Activated T-cell treated with anti-CD3 and anti-CD28 coated beads for 24 hours (primary cell): ENCODE results near the gene MRPL37.
"Not testable (repeated sequence)": the region's sequence is repeated elsewhere in the genome, so short reads cannot be mapped to it uniquely, and the experiment has no call there.

Experiments used
- DNase-seq: peaks from one replicate; pipeline ENCODE4 v3.0.0-alpha.2; 2020; ENCODE audit warnings: low read depth

The MRPL37 gene

GRCh38 chr1:54172614-54173599 lies 27.1 kb upstream of the MRPL37 start:
- no peak for DNase-seq

DNA sequence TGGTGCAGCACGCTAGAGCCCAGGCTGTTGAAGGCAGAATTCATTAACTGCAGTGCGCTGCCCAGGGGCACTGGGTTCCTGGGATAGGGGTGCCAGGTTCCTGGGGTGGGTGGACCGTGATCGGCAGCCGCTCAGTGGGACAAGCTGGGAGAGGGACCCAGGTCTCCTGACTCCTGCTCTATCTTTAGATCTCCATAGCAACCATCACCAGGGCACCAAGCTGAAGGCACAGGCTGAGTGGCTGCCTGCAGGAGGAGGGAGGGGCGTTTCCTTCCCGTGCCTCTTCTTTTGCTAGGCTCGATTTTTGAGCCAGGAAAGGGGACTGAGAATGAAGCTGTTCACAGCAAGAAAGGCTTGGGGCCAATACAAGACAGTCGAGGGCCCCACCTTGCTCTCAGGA lies 26.3 kb upstream of the MRPL37 start:
- DNase-seq, result no peak

DNA sequence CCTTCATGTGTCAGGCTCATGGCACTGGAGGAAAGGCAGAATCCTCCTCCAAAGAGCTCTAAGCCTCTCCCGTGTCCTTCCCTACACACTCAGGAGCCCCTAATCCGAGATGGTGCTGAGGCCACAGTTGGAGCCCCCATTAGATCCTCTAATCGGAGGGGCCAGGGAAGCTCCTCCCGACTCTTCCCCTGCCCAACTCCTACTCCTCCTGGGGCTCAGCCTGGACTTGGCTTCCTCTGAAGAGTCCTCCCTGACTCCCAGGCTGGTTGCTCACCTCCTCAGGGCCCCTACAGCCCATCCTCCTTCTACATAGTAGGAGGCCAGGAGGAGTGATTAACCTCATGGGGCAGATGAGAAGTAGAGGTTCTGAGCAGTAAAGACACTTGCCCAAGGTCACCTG lies 25.9 kb upstream of the MRPL37 start:
- DNase-seq, result no peak

DNA sequence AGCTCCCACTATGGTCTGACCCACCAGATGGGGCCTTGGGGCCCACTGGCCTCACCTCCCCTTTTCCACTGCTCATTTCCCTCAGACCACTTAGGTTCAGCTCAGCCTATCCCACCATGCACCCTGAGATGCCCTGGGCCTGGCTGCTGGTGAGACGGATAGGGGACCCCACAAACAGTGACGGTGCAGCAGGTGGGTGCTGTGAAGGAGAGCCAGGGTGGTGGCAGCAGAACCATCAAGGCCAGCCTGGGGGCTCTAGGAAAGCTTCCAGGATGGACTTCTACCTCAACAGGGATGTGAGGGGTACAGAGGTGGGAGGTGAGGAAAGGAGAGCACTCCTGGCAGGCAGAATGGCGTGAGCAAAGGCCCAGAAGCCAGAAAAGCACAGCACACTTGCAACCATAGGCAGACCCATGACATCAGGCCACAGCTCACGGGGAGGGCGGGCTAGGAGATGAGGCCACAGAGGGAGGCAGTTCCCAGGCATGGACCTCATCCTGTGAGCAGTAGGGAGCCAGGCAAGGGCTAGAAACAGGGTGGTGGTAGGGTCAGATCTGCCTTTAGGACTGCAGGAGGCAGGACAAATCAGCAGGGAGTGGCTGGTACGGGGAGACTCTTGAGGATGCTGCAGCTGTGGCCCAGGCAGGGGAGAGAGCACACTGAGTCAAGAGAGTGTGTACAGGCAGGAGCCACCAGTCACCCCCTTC lies 23.2 kb upstream of the MRPL37 start:
- DNase-seq, result no peak

DNA sequence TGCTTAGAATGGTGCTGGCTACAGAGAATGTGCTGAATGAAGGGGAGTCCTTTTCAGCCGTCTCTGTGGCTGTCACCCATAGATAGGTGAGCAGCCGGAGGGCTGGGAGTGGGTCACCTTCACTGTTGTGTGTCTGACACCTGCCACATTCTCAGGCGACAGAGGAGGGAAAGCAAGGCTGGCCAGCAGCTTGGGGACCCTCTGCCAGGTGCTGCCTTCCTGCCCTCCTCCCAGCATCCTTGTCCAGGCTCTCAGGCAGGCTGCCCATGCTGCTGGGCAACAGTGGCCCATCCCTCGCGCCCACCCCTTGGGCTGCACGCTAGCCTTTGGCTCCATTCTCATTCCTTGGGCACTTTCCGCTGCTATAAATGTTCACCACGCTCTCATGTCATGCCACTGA lies 22.2 kb upstream of the MRPL37 start:
- no peak for DNase-seq

- no peak for DNase-seq
Measured at GRCh38 chr1:54178296-54179070, 21.5 kb upstream of the MRPL37 start.

DNA sequence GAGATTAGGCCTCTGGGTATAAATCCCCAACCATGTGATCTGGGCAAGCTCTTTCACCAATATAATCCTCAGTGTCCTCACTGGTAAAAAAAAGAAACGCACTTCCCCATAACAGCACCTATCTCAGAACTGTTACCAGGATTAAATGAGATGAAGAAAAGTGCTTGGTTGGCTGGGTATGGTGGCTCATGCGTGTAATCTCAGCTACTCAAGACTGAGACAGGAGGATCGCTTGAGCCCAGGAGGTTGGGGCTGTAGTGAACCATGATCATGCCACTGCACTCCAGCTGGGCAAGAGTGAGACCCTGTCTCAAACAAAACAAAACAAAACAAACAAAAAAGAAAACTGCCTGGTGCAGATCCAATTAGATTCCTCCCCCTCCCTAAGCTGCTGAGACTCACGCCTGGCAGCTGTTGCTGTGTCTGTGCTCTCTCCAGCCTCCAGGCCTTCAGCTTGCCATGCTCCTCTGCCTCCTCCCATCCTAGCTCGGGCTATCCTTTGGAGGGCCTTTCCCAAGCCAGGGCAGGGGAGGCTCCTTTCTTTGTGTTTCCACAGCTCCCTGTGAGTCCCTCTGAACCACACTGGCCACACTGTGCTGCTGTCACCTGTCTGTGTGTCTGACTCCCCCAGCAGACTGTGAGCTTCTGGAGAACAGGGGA lies 19.1 kb upstream of the MRPL37 start:
- DNase-seq, result no peak

GRCh38 chr1:54186056-54186455 lies 13.9 kb upstream of the MRPL37 start:
- no peak for DNase-seq

DNA sequence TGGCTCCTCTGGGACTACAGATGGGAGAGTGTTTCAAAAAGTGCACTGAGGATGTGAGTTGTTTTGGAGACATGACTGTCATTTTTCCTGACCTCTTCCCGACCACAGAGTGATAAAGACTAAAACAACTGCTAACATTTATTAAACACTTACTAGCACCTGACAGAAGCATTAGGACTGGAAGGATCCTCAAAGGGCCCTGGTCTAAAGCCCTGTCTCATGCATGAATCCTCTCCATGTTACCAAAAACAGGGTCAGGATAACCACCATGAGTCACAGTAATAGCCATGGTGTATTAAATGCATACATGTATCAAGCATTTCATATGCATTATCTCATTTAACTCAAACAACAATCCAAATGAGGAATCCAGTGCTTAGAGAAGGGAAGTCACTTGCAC lies 11.7 kb upstream of the MRPL37 start:
- no peak for DNase-seq

DNA sequence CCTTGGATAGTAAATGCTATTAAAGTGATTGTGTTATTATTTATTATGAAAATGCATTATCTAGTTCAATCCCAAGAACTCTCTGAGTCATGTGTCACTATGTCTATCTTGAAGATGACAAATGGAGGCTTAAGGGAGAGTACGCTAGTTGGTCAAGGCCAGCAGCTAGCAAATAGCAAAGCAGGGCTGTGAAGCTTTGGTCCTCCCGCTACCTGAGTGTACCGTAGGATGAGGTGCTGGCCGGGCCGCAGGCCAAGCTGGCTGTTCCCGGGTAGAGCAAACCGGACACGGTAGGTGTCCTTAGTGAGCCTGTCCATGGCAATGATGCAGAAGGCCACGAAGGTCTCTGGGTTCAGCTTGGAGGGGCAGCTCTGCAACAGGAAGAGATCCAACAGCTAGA lies 9.4 kb upstream of the MRPL37 start:
- no peak for DNase-seq

DNA sequence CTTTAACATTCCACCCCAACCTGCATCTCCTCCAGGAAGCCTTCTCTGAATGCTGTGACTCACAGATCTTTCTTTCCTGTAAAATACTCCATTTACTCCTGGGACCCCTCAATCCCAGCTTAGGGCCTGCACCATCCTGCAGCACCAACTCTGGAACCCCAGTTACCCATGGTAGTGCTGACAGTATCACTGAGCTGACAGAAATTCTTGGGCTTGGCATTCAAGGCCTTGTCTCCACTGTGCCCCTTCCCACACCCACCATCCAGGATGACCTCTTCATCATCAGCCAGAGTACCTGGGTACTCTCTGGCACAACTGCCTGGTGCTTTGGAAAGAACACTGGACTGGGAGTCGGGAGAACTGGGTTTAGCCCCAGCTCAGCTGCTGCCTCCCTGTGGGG lies 8.4 kb upstream of the MRPL37 start:
- DNase-seq, result no peak

GRCh38 chr1:54193453-54193852 lies 6.5 kb upstream of the MRPL37 start:
- DNase-seq, result no peak

DNA sequence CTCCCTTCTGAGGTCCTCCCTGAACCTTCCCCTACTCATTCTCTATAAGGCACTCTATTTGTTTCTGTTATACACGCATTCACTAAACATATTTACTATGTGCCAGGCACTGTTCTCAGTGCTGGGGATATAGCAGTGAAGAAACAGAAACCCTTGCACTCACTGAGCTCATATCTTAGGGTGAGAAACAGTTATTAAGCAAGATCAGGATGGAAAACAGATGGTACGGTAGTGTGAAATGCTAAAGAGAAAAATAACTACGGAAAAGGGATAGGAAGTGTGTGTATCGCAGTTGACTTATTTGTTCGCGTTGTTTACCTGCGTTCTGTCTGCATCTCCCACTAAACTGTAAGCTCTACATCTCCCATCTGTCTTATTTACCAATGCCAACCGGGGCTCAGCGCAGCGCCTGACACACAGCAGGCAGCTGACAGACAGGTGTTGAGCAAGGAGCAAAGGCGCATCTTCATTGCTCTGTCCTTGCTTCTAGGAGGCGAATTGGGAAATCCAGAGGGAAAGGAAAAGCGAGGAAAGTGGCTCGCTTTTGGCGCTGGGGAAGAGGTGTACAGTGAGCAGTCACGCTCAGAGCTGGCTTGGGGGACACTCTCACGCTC lies 709 bp upstream of the MRPL37 start:
- DNase-seq, result no peak

- DNase-seq, result no peak
Measured at GRCh38 chr1:54200519-54200997, 591 bp downstream of the MRPL37 start.

DNA sequence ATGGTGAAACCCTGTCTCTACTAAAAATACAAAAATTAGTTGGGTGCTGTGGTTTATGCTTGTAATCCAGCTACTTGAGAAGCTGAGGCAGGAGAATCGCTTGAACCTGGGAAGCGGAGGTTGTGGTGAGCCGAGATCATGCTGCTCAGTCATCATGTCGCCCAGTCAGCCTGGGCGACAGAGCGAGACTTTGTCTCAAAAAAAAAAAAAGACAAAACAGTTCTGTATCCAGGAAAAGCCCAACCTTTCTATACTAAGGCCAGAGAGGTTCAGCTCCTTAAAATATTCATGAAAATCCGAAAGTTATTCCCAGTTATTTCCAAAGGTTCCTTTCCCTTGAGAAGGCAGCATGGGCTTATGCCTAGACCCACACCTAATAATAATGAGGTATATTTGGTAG lies 4.2 kb downstream of the MRPL37 start:
- DNase-seq, result no peak

DNA sequence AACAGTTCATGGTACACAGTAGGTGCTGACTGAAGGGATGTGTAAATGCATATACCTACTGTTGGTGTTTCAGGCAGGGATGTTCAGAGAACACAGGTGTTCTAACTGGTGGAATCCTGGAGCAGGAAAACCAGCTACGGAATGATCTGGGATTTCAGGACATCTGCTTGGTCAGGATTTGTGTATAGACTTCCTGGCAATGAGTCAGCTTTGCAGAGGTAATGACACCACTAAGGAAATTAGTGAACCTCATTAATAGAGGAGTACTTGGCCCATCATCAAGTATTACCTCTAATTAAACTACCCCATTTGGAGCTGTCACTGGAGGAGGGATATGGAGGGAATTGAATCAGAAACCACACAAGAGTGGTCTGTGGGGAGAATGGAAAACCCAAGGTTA lies 7.3 kb downstream of the MRPL37 start:
- no peak for DNase-seq

- DNase-seq, result not testable (repeated sequence)
Measured at GRCh38 chr1:54207896-54208295, 7.9 kb downstream of the MRPL37 start.

DNA sequence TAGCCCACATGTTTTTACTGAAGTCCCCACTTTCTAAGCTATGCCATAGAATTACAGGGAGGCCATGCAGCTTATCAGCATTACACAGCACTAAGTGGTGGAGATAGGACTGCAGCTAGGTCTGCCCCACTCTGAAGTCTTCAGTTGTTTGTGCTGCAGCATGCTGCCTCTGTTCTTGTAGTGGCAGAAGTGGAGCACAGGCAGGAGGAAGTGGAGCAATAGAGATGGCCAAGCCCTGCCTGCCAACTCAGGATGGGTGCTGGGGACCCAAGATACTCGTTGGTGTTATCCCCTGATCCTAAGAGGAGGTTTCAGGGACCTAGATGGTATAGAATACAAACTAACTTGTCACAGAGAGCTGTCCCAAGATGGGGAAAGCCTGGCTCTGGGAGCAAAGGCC lies 12.9 kb downstream of the MRPL37 start:
- DNase-seq, result no peak

DNA sequence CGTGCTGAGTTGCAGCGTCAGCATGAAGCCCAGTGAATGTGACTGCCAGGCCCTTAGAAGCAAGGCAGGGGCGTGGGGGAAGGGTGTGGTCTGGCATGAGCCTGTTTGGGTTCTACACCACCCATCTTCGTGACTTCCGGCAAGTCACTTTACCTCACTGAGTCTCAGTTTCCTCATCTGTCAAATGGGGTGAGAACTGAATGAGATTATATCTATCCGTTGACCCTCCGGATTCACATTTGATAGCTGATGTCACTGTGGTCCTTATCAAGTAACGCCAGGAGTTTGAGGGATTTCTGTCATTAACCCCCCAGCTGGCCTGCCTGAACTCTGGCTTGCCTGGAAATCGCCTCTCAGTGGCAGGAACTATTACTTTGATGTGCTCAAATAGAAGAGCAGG lies 15.6 kb downstream of the MRPL37 start:
- no peak for DNase-seq

- no peak for DNase-seq
Measured at GRCh38 chr1:54218883-54219687, 19.1 kb downstream of the MRPL37 start.

DNA sequence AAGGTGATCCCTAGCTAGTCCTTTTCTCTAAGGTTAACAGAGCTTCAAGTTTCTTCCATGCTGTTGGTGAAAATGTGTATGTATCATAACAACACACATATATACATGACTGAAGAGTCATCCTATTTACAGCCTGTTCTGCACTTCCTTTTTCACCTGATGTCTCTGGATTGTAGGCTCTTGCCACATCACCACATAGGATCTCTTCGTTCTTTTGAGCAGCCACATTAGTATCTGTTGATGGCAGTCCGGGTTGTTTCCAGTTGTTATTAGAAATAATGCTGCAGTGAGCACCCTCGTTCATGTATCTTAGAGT lies 19.7 kb downstream of the MRPL37 start:
- DNase-seq, result no peak
